PC-3 (cell line): Measurements from ENCODE around the gene SERPINB6. TPM values are rescaled to one million over a fixed set of nuclear protein-coding genes. Genes with fewer than 3 reads are reported as not detected.

ENCODE experiments used
- ATAC-seq: fragments of 200-7000 bp; cut with Tn5 transposase; 2 replicates; pipeline ENCODE4 v1.9.1; 2020; ENCODE audit warnings: mild to moderate bottlenecking, moderate library complexity
- BruUV-seq: library from RNA; stranded (reverse); fragments of 400-500 nt; replicated peaks from 2 replicates; lab custom pipeline; 2021; lab: Mats Ljungman, UMichigan
- CTCF ChIA-PET: fragments of 300-600 bp; sonication (Branson Sonifier 250); formaldehyde crosslinking; loops from one replicate; lab custom pipeline; 2022; ENCODE audit warnings: antibody characterized with exemption; lab: Charles Lee
- POLR2A ChIA-PET: fragments of 300-600 bp; sonication (Branson Sonifier 250); formaldehyde crosslinking; loops from one replicate; lab custom pipeline; 2022; ENCODE audit warnings: antibody characterized with exemption; ENCODE audit not compliant: unreplicated experiment; lab: Charles Lee
- DNase-seq: peaks from one replicate; pipeline ENCODE4 v3.0.0-alpha.2; 2015
- H2AFZ ChIP-seq: fragments of 300-600 bp; sonication (generic); 2 replicates; pipeline ENCODE4 v1.6.0; 2016; ENCODE audit warnings: antibody characterized with exemption, low read length
- H3F3A ChIP-seq: fragments of 300-600 bp; sonication (generic); one replicate; pipeline ENCODE4 v1.6.0; 2017; ENCODE audit warnings: antibody characterized with exemption, low read length, control low read depth, mild to moderate bottlenecking; ENCODE audit not compliant: unreplicated experiment
- H3K27ac ChIP-seq: fragments of 300-600 bp; sonication (generic); 2 replicates; pipeline ENCODE4 v1.5.1; 2016; ENCODE audit warnings: mild to moderate bottlenecking, low read length
- H3K27me3 ChIP-seq: fragments of 300-600 bp; sonication (generic); 2 replicates; pipeline ENCODE4 v1.6.1; 2016; ENCODE audit warnings: low read length, mixed read lengths
- H3K36me3 ChIP-seq: fragments of 300-600 bp; sonication (generic); 2 replicates; pipeline ENCODE4 v1.6.1; 2016; ENCODE audit warnings: low read depth, mixed run types, low read length, mixed read lengths
- H3K4me1 ChIP-seq: fragments of 300-600 bp; sonication (generic); 2 replicates; pipeline ENCODE4 v1.5.1; 2016; ENCODE audit warnings: low read length; ENCODE audit not compliant: insufficient read depth
- H3K4me2 ChIP-seq: fragments of 300-600 bp; sonication (generic); 2 replicates; pipeline ENCODE4 v1.6.0; 2016; ENCODE audit warnings: low read length
- H3K4me3 ChIP-seq: fragments of 300-600 bp; sonication (generic); 2 replicates; pipeline ENCODE4 v1.5.1; 2016; ENCODE audit warnings: mild to moderate bottlenecking, low read length, mixed read lengths
- H3K79me2 ChIP-seq: fragments of 300-600 bp; sonication (generic); 2 replicates; pipeline ENCODE4 v1.6.1; 2017; ENCODE audit warnings: low read length, mixed read lengths
- H3K9ac ChIP-seq: fragments of 300-600 bp; sonication (generic); 2 replicates; pipeline ENCODE4 v1.6.0; 2016; ENCODE audit warnings: mild to moderate bottlenecking, low read length
- H3K9me2 ChIP-seq: fragments of 300-600 bp; sonication (generic); replicated peaks from 2 replicates; pipeline ENCODE4 v1.6.1; 2016; ENCODE audit warnings: mixed run types, low read length, mixed read lengths
- H3K9me3 ChIP-seq: fragments of 300-600 bp; sonication (generic); 2 replicates; pipeline ENCODE4 v1.6.1; 2016; ENCODE audit warnings: low read length, mixed read lengths
- H4K20me1 ChIP-seq: fragments of 300-600 bp; sonication (generic); 2 replicates; pipeline ENCODE4 v1.6.1; 2016; ENCODE audit warnings: low read length, mixed read lengths
- CTCF ChIP-seq: fragments of 300-600 bp; sonication (generic); conservative IDR thresholded peaks from 2 replicates; pipeline ENCODE4 v1.5.1; 2017; ENCODE audit warnings: antibody characterized with exemption, low read depth, mild to moderate bottlenecking, low read length
- EZH2 ChIP-seq: fragments of 300-600 bp; sonication (generic); IDR thresholded peaks from one replicate; pipeline ENCODE4 v1.6.1; 2017; ENCODE audit warnings: antibody characterized with exemption, mild to moderate bottlenecking, low read length; ENCODE audit not compliant: unreplicated experiment
- EZH2phosphoT487 ChIP-seq: fragments of 300-600 bp; sonication (generic); IDR thresholded peaks from 2 replicates; pipeline ENCODE4 v1.6.1; 2018; ENCODE audit warnings: mild to moderate bottlenecking, antibody characterized with exemption, low read length, borderline replicate concordance
- intact Hi-C: fragments of 100-400 bp; cut with micrococcal nuclease; formaldehyde crosslinking; loops from 2 replicates; pipeline ENCODE4 v1.9.0; 2023
- total RNA-seq: library from RNA; depleted of rRNA; stranded (reverse); fragments of >200 nt; gene quantifications from 2 replicates; pipeline ENCODE4 v1.2.3, GENCODE V29; 2014

Gene SERPINB6
- total RNA-seq, 1 experiment from 2014 or later = 119 TPM

- no peak overlapping the region for H2AFZ ChIP-seq
- ChIA-PET CTCF (no interaction called here), POLR2A (no interaction called here)
- H3K4me3 ChIP-seq = no peak overlapping the region
- no peaks in the 10 kb centered on the region for H3K4me1 ChIP-seq
- no peaks in the 10 kb centered on the region for H3F3A ChIP-seq
- H4K20me1 ChIP-seq = no peaks in the 10 kb centered on the region
- H3K79me2 ChIP-seq = no peaks in the 10 kb centered on the region
- H3K27ac ChIP-seq = no peak overlapping the region
- H3K9me3 ChIP-seq = no peaks in the 10 kb centered on the region
- H3K27me3 ChIP-seq = no peaks in the 10 kb centered on the region
- BruUV-seq = no TSS peak
- H3K9ac ChIP-seq = no peak overlapping the region
- intact Hi-C loops = no loop called here
- ATAC-seq = no peak
- DNase-seq = no peak
- TF ChIP-seq CTCF = no peak
- no peak for TF ChIP-seq EZH2
- no peak for TF ChIP-seq EZH2phosphoT487
- no peaks in the 10 kb centered on the region for H3K9me2 ChIP-seq
- H3K4me2 ChIP-seq = no peak overlapping the region
- H3K36me3 ChIP-seq = no peaks in the 10 kb centered on the region
Measured at GRCh38 chr6:2917065-2917464, 54.3 kb downstream of the SERPINB6 start.

GRCh38 chr6:2916158-2916925 lies 55.0 kb downstream of the SERPINB6 start:
- no peaks in the 10 kb centered on the region for H3K4me1 ChIP-seq
- H3K4me2 ChIP-seq = no peak overlapping the region
- BruUV-seq = no TSS peak
- no peaks in the 10 kb centered on the region for H3K79me2 ChIP-seq
- TF ChIP-seq EZH2 = no peak
- TF ChIP-seq EZH2phosphoT487 = no peak
- TF ChIP-seq CTCF = no peak
- H2AFZ ChIP-seq = no peak overlapping the region
- H3K4me3 ChIP-seq = no peak overlapping the region
- no peaks in the 10 kb centered on the region for H3K36me3 ChIP-seq
- CTCF ChIA-PET = no interaction called here
- no peaks in the 10 kb centered on the region for H4K20me1 ChIP-seq
- intact Hi-C loops = no loop called here
- H3K9ac ChIP-seq = no peak overlapping the region
- no peak overlapping the region for H3K27ac ChIP-seq
- no peaks in the 10 kb centered on the region for H3F3A ChIP-seq
- H3K9me3 ChIP-seq = no peaks in the 10 kb centered on the region
- no peaks in the 10 kb centered on the region for H3K27me3 ChIP-seq
- ATAC-seq = no peak
- DNase-seq = no peak
- H3K9me2 ChIP-seq = no peaks in the 10 kb centered on the region
- POLR2A ChIA-PET = no interaction called here

- Histone ChIP-seq H2AFZ (no peak overlapping the region), H3K9ac (no peak overlapping the region), H3K4me3 (no peak overlapping the region), H3K4me2 (no peak overlapping the region), H3K9me3 (no peaks in the 10 kb centered on the region), H3K79me2 (no peaks in the 10 kb centered on the region), H4K20me1 (no peaks in the 10 kb centered on the region), H3F3A (no peaks in the 10 kb centered on the region), H3K27ac (no peak overlapping the region), H3K9me2 (no peaks in the 10 kb centered on the region), H3K36me3 (no peaks in the 10 kb centered on the region), H3K27me3 (no peaks in the 10 kb centered on the region), H3K4me1 (no peaks in the 10 kb centered on the region)
- ChIA-PET POLR2A (no interaction called here), CTCF (no interaction called here)
- no peak for DNase-seq
- intact Hi-C loops = no loop called here
- TF ChIP-seq EZH2 = no peak
- no peak for TF ChIP-seq EZH2phosphoT487
- no peak for TF ChIP-seq CTCF
- no TSS peak for BruUV-seq
- ATAC-seq = no peak
Measured at GRCh38 chr6:2915150-2915549, 56.2 kb downstream of the SERPINB6 start.
